Liver (tissue), 9 donors: ENCODE measurements around the gene WFIKKN2. TPM values are rescaled to one million over a fixed set of nuclear protein-coding genes. Genes with fewer than 3 reads are reported as not detected.
A peak's percentile ranks its signal among the peaks of the same experiment; 100 is the strongest.

Experiments used
- DNase-seq: peaks from one replicate; pipeline ENCODE4 v3.0.0-alpha.2; 2017; ENCODE audit warnings: low spot score
- H3K27ac ChIP-seq, 2 donors: one replicate each; pipeline ENCODE4 v1.7.0; 2013; ENCODE audit warnings: inconsistent platforms in 2 of 2, low read length in 2 of 2, control low read depth in 1 of 2, low read depth in 1 of 2, mild to moderate bottlenecking in 1 of 2
- H3K27me3 ChIP-seq, 4 donors: one replicate each; pipeline versions ENCODE4 v1.6.1 to v1.7.0; 2013; ENCODE audit warnings: low read length in 3 of 4, inconsistent platforms in 1 of 4, mild to moderate bottlenecking in 1 of 4, moderate library complexity in 1 of 4; ENCODE audit not compliant: control insufficient read depth in 4 of 4, insufficient read depth in 4 of 4
- H3K36me3 ChIP-seq, 4 donors: one replicate each; pipeline versions ENCODE4 v1.6.1 to v1.7.0; 2013; ENCODE audit warnings: low read length in 3 of 4, mild to moderate bottlenecking in 3 of 4, low read depth in 1 of 4, moderate library complexity in 1 of 4; ENCODE audit not compliant: control insufficient read depth in 4 of 4, insufficient read depth in 3 of 4
- H3K4me1 ChIP-seq, 4 donors: one replicate each; pipeline versions ENCODE4 v1.6.1 to v1.7.0; 2013; ENCODE audit warnings: low read length in 3 of 4, mild to moderate bottlenecking in 3 of 4, moderate library complexity in 1 of 4; ENCODE audit not compliant: control insufficient read depth in 4 of 4, insufficient read depth in 4 of 4
- H3K4me3 ChIP-seq, 3 donors: one replicate each; pipeline versions ENCODE4 v1.6.1 to v1.7.0; 2013; ENCODE audit warnings: low read length in 3 of 3, control low read depth in 1 of 3, low read depth in 1 of 3, mild to moderate bottlenecking in 1 of 3
- H3K9ac ChIP-seq, 2 donors: one replicate each; pipeline ENCODE4 v1.7.0; 2013; ENCODE audit warnings: low read length in 2 of 2, mild to moderate bottlenecking in 2 of 2, moderate library complexity in 2 of 2, control low read depth in 1 of 2, low read depth in 1 of 2
- H3K9me3 ChIP-seq, 4 donors: one replicate each; pipeline versions ENCODE4 v1.6.1 to v1.7.0; 2013; ENCODE audit warnings: low read length in 3 of 4; ENCODE audit not compliant: control insufficient read depth in 4 of 4
- ATF3 ChIP-seq: IDR thresholded peaks from 2 replicates; pipeline ENCODE4 v1.6.1; 2016; ENCODE audit warnings: antibody characterized with exemption
- EGR1 ChIP-seq, 2 donors: IDR thresholded peaks; 2 replicates each; pipeline ENCODE4 v1.6.1; 2016 to 2018; ENCODE audit warnings: antibody characterized with exemption in 2 of 2, low read depth in 2 of 2
- FOXA1 ChIP-seq: IDR thresholded peaks from 2 replicates; pipeline ENCODE4 v1.6.1; 2016; ENCODE audit warnings: antibody characterized with exemption
- FOXA2 ChIP-seq: IDR thresholded peaks from 2 replicates; pipeline ENCODE4 v1.6.1; 2016; ENCODE audit warnings: antibody characterized with exemption
- HNF4A ChIP-seq, 2 donors: conservative IDR thresholded peaks; 2 replicates each; pipeline ENCODE4 v1.6.1; 2016; ENCODE audit warnings: antibody characterized with exemption in 2 of 2, mild to moderate bottlenecking in 2 of 2
- HNF4G ChIP-seq: IDR thresholded peaks from 2 replicates; pipeline ENCODE4 v1.6.1; 2016; ENCODE audit warnings: antibody characterized with exemption
- JUND ChIP-seq, 2 donors: IDR thresholded peaks; 2 replicates each; pipeline ENCODE4 v1.6.1; 2016; ENCODE audit warnings: antibody characterized with exemption in 2 of 2
- MAX ChIP-seq: IDR thresholded peaks from 2 replicates; pipeline ENCODE4 v1.6.1; 2016; ENCODE audit warnings: antibody characterized with exemption
- NR2F2 ChIP-seq: IDR thresholded peaks from 2 replicates; pipeline ENCODE4 v1.6.1; 2016; ENCODE audit warnings: antibody characterized with exemption
- RAD21 ChIP-seq, 2 donors: IDR thresholded peaks; 2 replicates each; pipeline ENCODE4 v1.6.1; 2016; ENCODE audit warnings: antibody characterized with exemption in 2 of 2, mild to moderate bottlenecking in 2 of 2
- REST ChIP-seq: IDR thresholded peaks from 2 replicates; pipeline ENCODE4 v1.6.1; 2016; ENCODE audit warnings: antibody characterized with exemption, mild to moderate bottlenecking
- RXRA ChIP-seq, 2 donors: IDR thresholded peaks; 2 replicates each; pipeline ENCODE4 v1.6.1; 2017 to 2018; ENCODE audit warnings: antibody characterized with exemption in 2 of 2, mild to moderate bottlenecking in 1 of 2
- SP1 ChIP-seq: IDR thresholded peaks from 2 replicates; pipeline ENCODE4 v1.6.1; 2018; ENCODE audit warnings: antibody characterized with exemption, mild to moderate bottlenecking
- YY1 ChIP-seq: IDR thresholded peaks from 2 replicates; pipeline ENCODE4 v1.6.1; 2016; ENCODE audit warnings: antibody characterized with exemption, mild to moderate bottlenecking
- ZBTB33 ChIP-seq: IDR thresholded peaks from 2 replicates; pipeline ENCODE4 v1.6.1; 2016; ENCODE audit warnings: antibody characterized with exemption
- WGBS: extraction: QIAGEN DNeasy Blood & Tissue Kit; methylation state at CpG from one replicate; pipeline ENCODE4 v1.1.7; 2013; 5-methylcytosine and 5-hydroxymethylcytosine counted together
- polyA plus RNA-seq, 2 donors: library from polyadenylated mRNA; stranded (reverse) in 1 of 2; unstranded in 1 of 2; fragments of 200-250 nt in 1 of 2; fragments of >200 nt in 1 of 2; fragmentation: Nextera tagmentation in 1 of 2; extraction: Ambion mirVana in 1 of 2; gene quantifications; one replicate each; pipeline versions ENCODE4 v1.2.1 to v1.2.3, GENCODE V29; 2013 to 2015
- total RNA-seq, 2 donors: library from RNA; depleted of rRNA; stranded (reverse); fragments of >200 nt; gene quantifications; one replicate each; pipeline ENCODE4 v1.2.3, GENCODE V29; 2014
- donor health status: healthy.
- donor health status: healthy.
- donor health status: healthy.
- donor health status: healthy.
- donor health status: healthy.

Gene WFIKKN2
- total and polyA plus RNA-seq, 4 donors, result 0.02 to 0.19 (median 0.07) TPM; not detected in 1

GRCh38 chr17:50887705-50888245, 52.4 kb downstream of the WFIKKN2 start:
- Histone ChIP-seq H3K4me3 (no peak overlapping the region), H3K9ac (no peak overlapping the region), H3K9me3 (no peaks in the 10 kb centered on the region), H3K4me1 (peaks cover 1 to 33% (median 24%) of the 10 kb centered on the region in 4 donors), H3K27ac (no peak overlapping the region), H3K36me3 (no peaks in the 10 kb centered on the region), H3K27me3 (no peaks in the 10 kb centered on the region)
- 96% methylated on average over 5 of the region's 5 CpGs for WGBS
- no peak for DNase-seq
- TF ChIP-seq ATF3 (no peak), MAX (no peak), FOXA2 (no peak), SP1 (no peak), RAD21 (IDR thresholded peaks at IDR 0.05) (no peak), RXRA (IDR thresholded peaks at IDR 0.05) (no peak)

- Histone ChIP-seq H3K27ac (peak overlapping the region; percentile 76 to 82), H3K36me3 (no peaks in the 10 kb centered on the region), H3K4me3 (no peak overlapping the region), H3K4me1 (peaks cover 1 to 24% (median 20%) of the 10 kb centered on the region in 4 donors), H3K9ac (peak overlapping the region in 1 of 2 donors; percentile 52), H3K9me3 (no peaks in the 10 kb centered on the region), H3K27me3 (no peaks in the 10 kb centered on the region)
- 36% methylated on average over 3 of the region's 3 CpGs for WGBS
- TF ChIP-seq EGR1 (IDR thresholded peaks at IDR 0.05; ENCODE audit: low read depth in 2 of 2), result peak in 1 of 2 donors; percentile 21
- peak; percentile 82 for TF ChIP-seq YY1
- TF ChIP-seq REST, result peak; percentile 73
- TF ChIP-seq RXRA (IDR thresholded peaks at IDR 0.05), result peak; percentile 90 to 95
- TF ChIP-seq MAX, result peak; percentile 61
- TF ChIP-seq HNF4G, result peak; percentile 93
- TF ChIP-seq JUND (IDR thresholded peaks at IDR 0.05), result peak; percentile 73 to 77
- TF ChIP-seq FOXA1, result no peak
- no peak for TF ChIP-seq NR2F2
- peak; percentile 56 for TF ChIP-seq ZBTB33
- TF ChIP-seq SP1, result peak; percentile 99
- TF ChIP-seq FOXA2, result no peak
- TF ChIP-seq HNF4A (conservative IDR thresholded peaks at IDR 0.05), result peak; percentile 94 to 98
- TF ChIP-seq RAD21 (IDR thresholded peaks at IDR 0.05), result peak; percentile 42 to 45
- DNase-seq, result no peak
Observed at GRCh38 chr17:50889528-50890118, 54.2 kb downstream of the WFIKKN2 start.
